Right lobe of liver (tissue), 4 donors: ENCODE data around the gene LRBA.

ENCODE experiments used
- CTCF ChIP-seq, 4 donors: fragments of 200-600 bp in 3 of 4; fragments of 450-650 bp in 1 of 4; IDR thresholded peaks; one replicate each; pipeline versions ENCODE4 v1.5.1 to v1.8.0; 2016 to 2022; ENCODE audit warnings: antibody characterized with exemption in 4 of 4, mild to moderate bottlenecking in 2 of 4
- POLR2A ChIP-seq: fragments of 450-650 bp; IDR thresholded peaks from one replicate; pipeline ENCODE4 v1.6.1; 2017; ENCODE audit warnings: antibody characterized with exemption, mild to moderate bottlenecking
- donor health status: DM: no; HTN: no; CAD: no.
- donor health status: DM: no; HTN: no; CAD: no.
- donor health status: DM: no; HTN: yes; CAD: no.

- TF ChIP-seq CTCF (IDR thresholded peaks at IDR 0.05) = no peak
- TF ChIP-seq POLR2A = no peak
These were observed 209.7 kb downstream of the LRBA start for GRCh38 chr4:150805183-150806025.
